Caki2 (cell line): ENCODE measurements around the gene RABL6. TPM values are rescaled to one million over a fixed set of nuclear protein-coding genes. Genes with fewer than 3 reads are reported as not detected.
"Not testable (repeated sequence)": the region's sequence is repeated elsewhere in the genome, so short reads cannot be mapped to it uniquely, and the experiment has no call there.

Experiments
- DNase-seq: peaks from one replicate; pipeline ENCODE4 v3.0.0-alpha.2; 2015; ENCODE audit warnings: low read depth
- in situ Hi-C: cut with HindIII; loops from 2 replicates; pipeline ENCODE4 v1.10.0; 2016; ENCODE audit warnings: low sequenced_read_pairs, low pct_unique_long_range_greater_than_20kb, mixed read lengths
- total RNA-seq: library from RNA; depleted of rRNA; stranded (reverse); fragments of >200 nt; shearing (Covaris generic); gene quantifications from 2 replicates; pipeline ENCODE4 v1.2.3, GENCODE V29; 2014; ENCODE audit warnings: low replicate concordance; rRNA removed

Gene RABL6
- total RNA-seq, 1 experiment from 2014 or later: 103 TPM

- DNase-seq, in situ Hi-C loops: not testable (repeated sequence)
Observed at GRCh38 chr9:136882947-136883283, 75.2 kb downstream of the RABL6 start.

- in situ Hi-C loops, DNase-seq: not testable (repeated sequence)
Observed at GRCh38 chr9:136883670-136884069, 75.9 kb downstream of the RABL6 start.

GRCh38 chr9:136885950-136886578 is 78.3 kb downstream of the RABL6 start, which contains the start of gene TRAF2:
TRAF2 (plus strand) TSS chr9:136886516; CDS start chr9:136898741, 12,225 bp downstream.
- DNase-seq: peak; percentile 97
- in situ Hi-C loops: no loop called here

GRCh38 chr9:136886610-136887597 is 79.2 kb downstream of the RABL6 start:
- peak; percentile 25 for DNase-seq
- in situ Hi-C loops: no loop called here

GRCh38 chr9:136888454-136888853 is 80.7 kb downstream of the RABL6 start:
- in situ Hi-C loops: no loop called here
- no peak for DNase-seq

GRCh38 chr9:136889858-136890257 is 82.1 kb downstream of the RABL6 start:
- in situ Hi-C loops: no loop called here
- no peak for DNase-seq

GRCh38 chr9:136890661-136891060 is 82.9 kb downstream of the RABL6 start:
- DNase-seq: no peak
- in situ Hi-C loops: no loop called here

Other genes with a start within 250 kb of the RABL6 start
- 51.4 and 58.6 TPM in 2 replicates for gene EGFL7, start 145.0 kb upstream of the RABL6 start, total RNA-seq
- 92.9 and 94.5 TPM in 2 replicates for gene AGPAT2, start 120.5 kb upstream of the RABL6 start, total RNA-seq
- gene DIPK1B, start 95.4 kb upstream of the RABL6 start, total RNA-seq: 12.5 and 19.5 TPM in 2 replicates
- not detected in 2 replicates for gene LCN10, start 65.0 kb upstream of the RABL6 start, total RNA-seq
- not detected in 2 replicates for gene LCN6, start 59.4 kb upstream of the RABL6 start, total RNA-seq
- not detected in 2 replicates for gene LCN8, start 49.7 kb upstream of the RABL6 start, total RNA-seq
- not detected in 2 replicates for gene LCN15, start 43.4 kb upstream of the RABL6 start, total RNA-seq
- gene TMEM141, start 16.6 kb upstream of the RABL6 start, total RNA-seq: 230 and 313 TPM in 2 replicates
- gene CCDC183, start 11.6 kb upstream of the RABL6 start, total RNA-seq: 1.1 TPM in 1 of 2 replicates, not detected in the other
- 1.3 and 1.7 TPM in 2 replicates for gene AJM1, start 34.5 kb downstream of the RABL6 start, total RNA-seq
- 125 and 127 TPM in 2 replicates for gene PHPT1, start 41.5 kb downstream of the RABL6 start, total RNA-seq
- gene MAMDC4, start 44.4 kb downstream of the RABL6 start, total RNA-seq: 0.17 TPM in 2 replicates
- gene EDF1, start 58.4 kb downstream of the RABL6 start, total RNA-seq: 460 and 494 TPM in 2 replicates
- gene TRAF2, start 78.6 kb downstream of the RABL6 start, total RNA-seq: 61.9 and 67.0 TPM in 2 replicates
- 139 and 152 TPM in 2 replicates for gene FBXW5, start 136.8 kb downstream of the RABL6 start, total RNA-seq
- gene C8G, start 137.3 kb downstream of the RABL6 start, total RNA-seq: not detected in 2 replicates
- gene LCN12, start 144.3 kb downstream of the RABL6 start, total RNA-seq: not detected in 2 replicates
- not detected in 2 replicates for gene PTGDS, start 169.6 kb downstream of the RABL6 start, total RNA-seq
- not detected in 2 replicates for gene LCNL1, start 175.0 kb downstream of the RABL6 start, total RNA-seq
- 129 and 137 TPM in 2 replicates for gene PAXX, start 184.5 kb downstream of the RABL6 start, total RNA-seq
- not detected in 2 replicates for gene CLIC3, start 188.6 kb downstream of the RABL6 start, total RNA-seq
- 19.0 and 23.5 TPM in 2 replicates for gene ABCA2, start 220.3 kb downstream of the RABL6 start, total RNA-seq
- not detected in 2 replicates for gene FUT7, start 224.1 kb downstream of the RABL6 start, total RNA-seq
- gene NPDC1, start 238.2 kb downstream of the RABL6 start, total RNA-seq: 31.8 and 45.1 TPM in 2 replicates
- not detected in 2 replicates for gene ENTPD2, start 246.1 kb downstream of the RABL6 start, total RNA-seq